ENCODE results near the gene TXNRD2. TPM values are rescaled to one million over a fixed set of nuclear protein-coding genes. Genes with fewer than 3 reads are reported as not detected.

The TXNRD2 gene
- total RNA-seq, 1 donor = 19.5 TPM

DNA sequence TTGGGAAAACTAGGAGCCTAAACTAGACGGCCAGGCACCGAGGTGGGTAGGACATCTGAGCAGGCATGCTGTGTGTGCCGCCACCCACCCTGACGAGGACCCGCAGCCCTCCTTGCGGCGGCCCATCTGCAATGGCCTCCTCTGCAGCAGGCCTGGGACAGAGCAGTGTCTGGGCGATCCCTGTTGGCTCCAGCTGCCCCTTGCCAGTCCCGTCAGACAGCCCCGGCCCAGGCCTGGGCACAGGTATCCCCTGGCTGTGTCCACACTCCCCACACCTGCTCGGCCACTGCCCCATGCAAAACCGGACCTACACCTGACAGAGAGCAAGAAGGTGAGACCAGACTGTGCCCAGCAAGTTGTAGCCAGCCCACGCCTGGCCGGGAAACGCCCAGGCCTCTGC, 48.3 kb downstream of the TXNRD2 start:
- Histone ChIP-seq H2AFZ (ENCODE audit: low read length) (no peak overlapping the region), H3K36me3 (ENCODE audit: insufficient read depth, low read length) (peaks cover 5% of the 10 kb centered on the region), H3K4me3 (ENCODE audit: insufficient read depth, low read length) (no peak overlapping the region), H3K27ac (ENCODE audit: low read depth, low read length) (peak overlapping the region; percentile 77), H3K4me1 (ENCODE audit: insufficient read depth, low read length) (peaks cover 21% of the 10 kb centered on the region), H3K79me2 (ENCODE audit: insufficient read depth, low read length) (no peaks in the 10 kb centered on the region), H3K4me2 (ENCODE audit: insufficient read depth, low read length) (no peak overlapping the region), H4K20me1 (ENCODE audit: insufficient read depth, low read length) (no peaks in the 10 kb centered on the region), H3K27me3 (ENCODE audit: insufficient read depth, low read length) (no peaks in the 10 kb centered on the region), H3K9me3 (ENCODE audit: low read depth, low read length) (no peaks in the 10 kb centered on the region)
- TF ChIP-seq, protein P1, sequence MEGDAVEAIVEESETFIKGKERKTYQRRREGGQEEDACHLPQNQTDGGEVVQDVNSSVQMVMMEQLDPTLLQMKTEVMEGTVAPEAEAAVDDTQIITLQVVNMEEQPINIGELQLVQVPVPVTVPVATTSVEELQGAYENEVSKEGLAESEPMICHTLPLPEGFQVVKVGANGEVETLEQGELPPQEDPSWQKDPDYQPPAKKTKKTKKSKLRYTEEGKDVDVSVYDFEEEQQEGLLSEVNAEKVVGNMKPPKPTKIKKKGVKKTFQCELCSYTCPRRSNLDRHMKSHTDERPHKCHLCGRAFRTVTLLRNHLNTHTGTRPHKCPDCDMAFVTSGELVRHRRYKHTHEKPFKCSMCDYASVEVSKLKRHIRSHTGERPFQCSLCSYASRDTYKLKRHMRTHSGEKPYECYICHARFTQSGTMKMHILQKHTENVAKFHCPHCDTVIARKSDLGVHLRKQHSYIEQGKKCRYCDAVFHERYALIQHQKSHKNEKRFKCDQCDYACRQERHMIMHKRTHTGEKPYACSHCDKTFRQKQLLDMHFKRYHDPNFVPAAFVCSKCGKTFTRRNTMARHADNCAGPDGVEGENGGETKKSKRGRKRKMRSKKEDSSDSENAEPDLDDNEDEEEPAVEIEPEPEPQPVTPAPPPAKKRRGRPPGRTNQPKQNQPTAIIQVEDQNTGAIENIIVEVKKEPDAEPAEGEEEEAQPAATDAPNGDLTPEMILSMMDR (IDR thresholded peaks at IDR 0.05; ENCODE audit: extremely low read depth, low read depth, low read length) = no peak
- DNase-seq (ENCODE audit: insufficient read length, low spot score, missing footprints) = no peak

DNA sequence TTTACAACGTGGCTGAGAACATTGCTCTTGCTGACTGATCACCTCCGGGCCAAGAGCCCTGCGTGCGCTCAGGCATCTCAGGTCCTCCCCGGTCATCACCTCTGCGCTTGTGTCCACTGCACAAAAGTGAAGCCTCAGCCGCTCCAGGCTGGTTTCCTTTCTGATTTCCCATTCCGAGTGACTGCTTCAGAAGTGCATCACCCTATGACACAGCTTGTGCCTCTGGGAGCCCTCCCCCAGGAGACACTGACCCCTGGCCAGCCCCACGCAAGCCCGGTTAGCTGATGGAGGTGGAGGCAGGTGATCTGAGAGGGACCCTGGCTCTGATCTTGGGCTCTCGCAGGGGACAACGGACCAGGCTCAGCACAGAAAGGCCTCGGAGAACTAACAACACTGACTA, 48.7 kb downstream of the TXNRD2 start:
- Histone ChIP-seq H4K20me1 (ENCODE audit: insufficient read depth, low read length) (no peaks in the 10 kb centered on the region), H3K4me3 (ENCODE audit: insufficient read depth, low read length) (no peak overlapping the region), H3K4me2 (ENCODE audit: insufficient read depth, low read length) (no peak overlapping the region), H3K27me3 (ENCODE audit: insufficient read depth, low read length) (no peaks in the 10 kb centered on the region), H3K4me1 (ENCODE audit: insufficient read depth, low read length) (peaks cover 21% of the 10 kb centered on the region), H3K9me3 (ENCODE audit: low read depth, low read length) (no peaks in the 10 kb centered on the region), H3K79me2 (ENCODE audit: insufficient read depth, low read length) (no peaks in the 10 kb centered on the region), H3K36me3 (ENCODE audit: insufficient read depth, low read length) (peaks cover 5% of the 10 kb centered on the region), H2AFZ (ENCODE audit: low read length) (no peak overlapping the region), H3K27ac (ENCODE audit: low read depth, low read length) (peak overlapping the region; percentile 77)
- DNase-seq (ENCODE audit: insufficient read length, low spot score, missing footprints) = no peak
- TF ChIP-seq, protein P1 (IDR thresholded peaks at IDR 0.05; ENCODE audit: extremely low read depth, low read depth, low read length) = no peak

DNA sequence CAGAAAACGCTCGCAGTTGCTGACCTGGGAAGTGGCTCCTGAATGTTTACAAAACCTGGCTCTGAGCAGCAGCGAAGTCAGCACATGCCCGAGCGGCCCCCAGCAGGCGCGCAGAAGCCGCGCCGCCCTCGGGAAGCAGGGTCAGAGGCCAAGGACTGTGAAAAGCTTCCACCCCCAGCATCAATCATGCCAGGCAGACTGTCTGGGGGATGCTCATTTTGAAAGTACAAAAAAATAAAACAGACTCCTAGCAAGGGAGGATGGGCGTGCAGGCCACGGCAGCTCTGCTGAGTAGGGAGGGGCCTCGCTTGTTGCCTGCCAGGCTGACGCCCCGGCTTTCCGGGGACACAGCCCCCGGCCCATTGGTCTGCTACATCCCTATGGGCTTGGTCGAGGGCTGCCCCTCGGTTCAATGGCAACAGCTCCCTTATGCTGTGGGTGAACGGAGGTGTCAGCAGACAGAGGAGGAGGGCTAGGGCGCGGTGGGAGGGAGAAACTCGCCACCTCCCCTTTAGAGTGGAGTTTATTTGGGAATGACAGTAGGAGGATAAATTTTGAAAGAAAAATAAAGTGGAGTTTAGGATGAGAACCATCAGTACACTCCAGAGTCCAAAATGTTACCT, 49.2 kb downstream of the TXNRD2 start:
- no peak overlapping the region for H3K4me2 ChIP-seq (ENCODE audit: insufficient read depth, low read length)
- TF ChIP-seq, protein P1 (IDR thresholded peaks at IDR 0.05; ENCODE audit: extremely low read depth, low read depth, low read length) = no peak
- H4K20me1 ChIP-seq (ENCODE audit: insufficient read depth, low read length) = no peaks in the 10 kb centered on the region
- no peaks in the 10 kb centered on the region for H3K27me3 ChIP-seq (ENCODE audit: insufficient read depth, low read length)
- peak overlapping the region; percentile 77 for H3K27ac ChIP-seq (ENCODE audit: low read depth, low read length)
- H3K9me3 ChIP-seq (ENCODE audit: low read depth, low read length) = no peaks in the 10 kb centered on the region
- peaks cover 5% of the 10 kb centered on the region for H3K36me3 ChIP-seq (ENCODE audit: insufficient read depth, low read length)
- H3K4me1 ChIP-seq (ENCODE audit: insufficient read depth, low read length) = peaks cover 22% of the 10 kb centered on the region
- H3K79me2 ChIP-seq (ENCODE audit: insufficient read depth, low read length) = no peaks in the 10 kb centered on the region
- DNase-seq (ENCODE audit: insufficient read length, low spot score, missing footprints) = no peak
- H3K4me3 ChIP-seq (ENCODE audit: insufficient read depth, low read length) = no peak overlapping the region
- H2AFZ ChIP-seq (ENCODE audit: low read length) = no peak overlapping the region

DNA sequence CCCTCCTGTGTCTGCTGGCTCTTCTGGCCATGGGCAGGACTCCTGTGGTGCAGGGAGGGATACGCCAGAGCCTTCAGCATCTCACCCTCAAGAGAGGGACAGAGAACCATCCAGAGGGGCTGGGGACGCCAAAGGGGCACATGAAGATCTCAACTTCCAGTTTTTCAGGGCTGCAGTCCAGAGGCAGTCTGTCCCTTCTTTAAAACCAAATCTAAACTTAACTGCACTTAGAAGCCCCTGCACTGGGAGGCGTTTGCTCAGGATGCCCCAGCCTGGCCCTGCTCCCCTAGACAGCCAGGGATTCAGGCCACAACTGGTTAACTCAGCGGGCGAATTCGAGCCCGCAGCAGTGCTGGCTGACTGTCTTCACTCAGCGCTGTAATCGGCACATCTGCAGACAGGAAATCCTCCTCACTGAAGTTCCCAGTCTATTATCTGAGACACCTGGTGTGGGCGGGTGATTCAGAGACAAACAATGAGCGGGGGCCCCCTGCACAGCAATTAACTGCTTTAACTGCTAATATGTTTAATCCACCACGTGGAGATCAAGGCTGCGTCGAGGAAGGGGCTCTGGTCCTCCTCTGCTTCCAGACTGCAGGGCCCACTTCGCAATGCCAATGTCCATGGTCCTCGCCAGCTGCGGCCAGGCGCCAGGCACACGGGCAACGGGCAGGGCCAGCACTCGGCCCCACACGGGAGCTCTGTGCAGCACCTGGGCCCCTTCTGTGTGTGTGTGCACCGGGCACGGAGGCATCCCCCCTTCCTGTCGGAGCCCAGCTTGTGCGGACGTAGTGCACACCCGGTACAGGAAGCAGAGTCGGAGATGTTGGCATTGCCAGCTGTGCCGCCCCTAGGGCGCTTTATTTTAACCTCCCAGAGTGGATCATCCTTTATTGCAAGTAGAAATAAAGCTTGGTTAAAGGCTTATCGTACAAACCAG, 50.0 kb downstream of the TXNRD2 start:
- no peaks in the 10 kb centered on the region for H3K27me3 ChIP-seq (ENCODE audit: insufficient read depth, low read length)
- peaks cover 5% of the 10 kb centered on the region for H3K36me3 ChIP-seq (ENCODE audit: insufficient read depth, low read length)
- TF ChIP-seq, protein P1 (IDR thresholded peaks at IDR 0.05; ENCODE audit: extremely low read depth, low read depth, low read length) = no peak
- H3K79me2 ChIP-seq (ENCODE audit: insufficient read depth, low read length) = no peaks in the 10 kb centered on the region
- H2AFZ ChIP-seq (ENCODE audit: low read length) = no peak overlapping the region
- no peaks in the 10 kb centered on the region for H3K9me3 ChIP-seq (ENCODE audit: low read depth, low read length)
- peak overlapping the region; percentile 77 for H3K27ac ChIP-seq (ENCODE audit: low read depth, low read length)
- H3K4me2 ChIP-seq (ENCODE audit: insufficient read depth, low read length) = peak overlapping the region; percentile 0
- peak overlapping the region; percentile 16 for H3K4me3 ChIP-seq (ENCODE audit: insufficient read depth, low read length)
- peak; percentile 96 for DNase-seq (ENCODE audit: insufficient read length, low spot score, missing footprints)
- no peaks in the 10 kb centered on the region for H4K20me1 ChIP-seq (ENCODE audit: insufficient read depth, low read length)
- H3K4me1 ChIP-seq (ENCODE audit: insufficient read depth, low read length) = peaks cover 29% of the 10 kb centered on the region

All from osteoblast (primary cell).